ENCODE measurements around the gene LRRC8E. TPM values are rescaled to one million over a fixed set of nuclear protein-coding genes. Genes with fewer than 3 reads are reported as not detected.
A peak's percentile ranks its signal among the peaks of the same experiment; 100 is the strongest.

Gene LRRC8E
- total and polyA plus RNA-seq, 2 experiments from 2014 or later = 3.3 to 4.5 TPM

DNA sequence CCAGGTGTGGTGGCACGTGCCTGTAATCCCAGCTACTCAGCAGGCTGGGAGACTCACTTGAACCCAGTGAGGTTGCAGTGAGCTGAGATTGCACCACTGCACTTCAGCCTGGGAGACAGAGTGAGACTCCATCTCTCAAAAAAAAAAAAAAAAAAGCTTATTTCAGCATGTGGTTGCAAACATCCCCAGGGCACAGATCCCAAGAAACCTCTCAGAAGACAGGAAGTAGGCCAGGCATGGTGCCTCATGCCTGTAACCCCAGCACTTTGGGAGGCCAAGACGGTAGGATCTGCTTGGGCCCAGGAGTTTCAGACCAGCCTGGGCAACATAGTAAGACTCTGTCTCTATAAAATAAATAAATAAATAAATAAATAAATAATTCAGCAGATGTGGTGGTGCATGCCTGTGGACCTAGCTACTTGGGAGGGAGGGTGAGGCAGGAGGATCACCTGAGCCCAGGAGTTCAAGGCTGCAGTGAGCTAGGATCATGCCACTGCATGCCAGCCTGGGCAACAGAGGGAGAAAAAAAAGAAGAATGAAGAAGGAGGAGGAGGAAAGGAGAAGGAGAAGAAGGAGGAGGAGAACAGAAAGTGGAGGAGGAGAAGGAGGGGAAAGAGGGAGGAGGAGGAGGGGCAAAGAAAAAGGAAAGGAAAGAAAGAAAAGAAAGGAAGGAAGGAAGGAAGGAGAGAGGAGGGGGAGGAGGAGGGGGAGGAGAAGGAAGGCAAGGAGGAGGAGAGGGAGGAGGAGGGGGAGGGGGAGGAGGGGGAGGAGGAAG is 4.3 kb upstream of the LRRC8E start:
- no peak for DNase-seq (ENCODE audit: low spot score)
- H3K4me1 ChIP-seq (ENCODE audit: insufficient read depth) = peaks cover 5% of the 10 kb centered on the region
- H3K9me3 ChIP-seq (ENCODE audit: low read depth) = no peaks in the 10 kb centered on the region
- 81% methylated on average over 2 of the region's 2 CpGs for WGBS (ENCODE audit: low lambda C conversion rate, missing lambda C conversion rate)
- H3K27me3 ChIP-seq = no peaks in the 10 kb centered on the region
- H3K9me2 ChIP-seq (replicated peaks; ENCODE audit: insufficient read depth) = no peaks in the 10 kb centered on the region
- H3K27ac ChIP-seq = no peak overlapping the region
- peaks cover 2% of the 10 kb centered on the region for H3K79me2 ChIP-seq
- H3K36me3 ChIP-seq (replicated peaks; ENCODE audit: insufficient read depth, low read depth) = no peaks in the 10 kb centered on the region
- H3K4me2 ChIP-seq = no peak overlapping the region
- H4K20me1 ChIP-seq (ENCODE audit: insufficient read depth, poor library complexity, severe bottlenecking) = no peaks in the 10 kb centered on the region
- no peak overlapping the region for H2AFZ ChIP-seq
- no peak for TF ChIP-seq EZH2 (IDR thresholded peaks at IDR 0.05; ENCODE audit: borderline replicate concordance)
- TF ChIP-seq, protein P1, sequence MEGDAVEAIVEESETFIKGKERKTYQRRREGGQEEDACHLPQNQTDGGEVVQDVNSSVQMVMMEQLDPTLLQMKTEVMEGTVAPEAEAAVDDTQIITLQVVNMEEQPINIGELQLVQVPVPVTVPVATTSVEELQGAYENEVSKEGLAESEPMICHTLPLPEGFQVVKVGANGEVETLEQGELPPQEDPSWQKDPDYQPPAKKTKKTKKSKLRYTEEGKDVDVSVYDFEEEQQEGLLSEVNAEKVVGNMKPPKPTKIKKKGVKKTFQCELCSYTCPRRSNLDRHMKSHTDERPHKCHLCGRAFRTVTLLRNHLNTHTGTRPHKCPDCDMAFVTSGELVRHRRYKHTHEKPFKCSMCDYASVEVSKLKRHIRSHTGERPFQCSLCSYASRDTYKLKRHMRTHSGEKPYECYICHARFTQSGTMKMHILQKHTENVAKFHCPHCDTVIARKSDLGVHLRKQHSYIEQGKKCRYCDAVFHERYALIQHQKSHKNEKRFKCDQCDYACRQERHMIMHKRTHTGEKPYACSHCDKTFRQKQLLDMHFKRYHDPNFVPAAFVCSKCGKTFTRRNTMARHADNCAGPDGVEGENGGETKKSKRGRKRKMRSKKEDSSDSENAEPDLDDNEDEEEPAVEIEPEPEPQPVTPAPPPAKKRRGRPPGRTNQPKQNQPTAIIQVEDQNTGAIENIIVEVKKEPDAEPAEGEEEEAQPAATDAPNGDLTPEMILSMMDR (IDR thresholded peaks at IDR 0.05; ENCODE audit: poor library complexity) = no peak
- no peak for TF ChIP-seq EZH2phosphoT487 (IDR thresholded peaks at IDR 0.05; ENCODE audit: low read depth, severe bottlenecking, unreplicated experiment)
- H3K4me3 ChIP-seq = no peak overlapping the region

DNA sequence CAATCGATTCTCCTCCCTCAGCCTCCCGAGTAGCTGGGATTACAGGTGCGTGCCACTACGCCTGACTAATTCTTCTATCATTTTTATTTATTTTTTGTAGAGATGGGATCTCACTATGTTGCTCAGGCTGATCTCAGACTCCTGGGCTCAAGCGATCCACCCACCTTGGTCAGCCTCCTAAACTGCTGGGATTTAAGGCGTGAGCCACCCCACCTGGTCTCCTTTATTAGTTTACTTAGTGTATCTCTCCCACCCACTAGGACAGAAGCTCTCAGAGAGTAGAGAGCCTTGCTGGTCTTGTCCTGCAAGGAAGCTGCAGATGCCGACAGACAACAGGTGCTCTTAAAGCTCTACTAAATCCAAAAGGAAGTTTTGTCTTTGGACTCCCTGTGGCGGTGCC is 2.5 kb upstream of the LRRC8E start:
- Histone ChIP-seq H2AFZ (no peak overlapping the region), H3K27me3 (no peaks in the 10 kb centered on the region), H3K36me3 (replicated peaks; ENCODE audit: insufficient read depth, low read depth) (no peaks in the 10 kb centered on the region), H3K27ac (no peak overlapping the region), H4K20me1 (ENCODE audit: insufficient read depth, poor library complexity, severe bottlenecking) (no peaks in the 10 kb centered on the region), H3K9me3 (ENCODE audit: low read depth) (no peaks in the 10 kb centered on the region), H3K79me2 (peaks cover 2% of the 10 kb centered on the region), H3K4me2 (no peak overlapping the region), H3K9me2 (replicated peaks; ENCODE audit: insufficient read depth) (no peaks in the 10 kb centered on the region), H3K4me3 (no peak overlapping the region), H3K4me1 (ENCODE audit: insufficient read depth) (peaks cover 5% of the 10 kb centered on the region)
- DNase-seq (ENCODE audit: low spot score) = no peak
- 79% methylated on average over 8 of the region's 8 CpGs for WGBS (ENCODE audit: low lambda C conversion rate, missing lambda C conversion rate)
- TF ChIP-seq EZH2 (IDR thresholded peaks at IDR 0.05; ENCODE audit: borderline replicate concordance) (no peak), EZH2phosphoT487 (IDR thresholded peaks at IDR 0.05; ENCODE audit: low read depth, severe bottlenecking, unreplicated experiment) (no peak)
- TF ChIP-seq, protein P1 (IDR thresholded peaks at IDR 0.05; ENCODE audit: poor library complexity) = no peak

DNA sequence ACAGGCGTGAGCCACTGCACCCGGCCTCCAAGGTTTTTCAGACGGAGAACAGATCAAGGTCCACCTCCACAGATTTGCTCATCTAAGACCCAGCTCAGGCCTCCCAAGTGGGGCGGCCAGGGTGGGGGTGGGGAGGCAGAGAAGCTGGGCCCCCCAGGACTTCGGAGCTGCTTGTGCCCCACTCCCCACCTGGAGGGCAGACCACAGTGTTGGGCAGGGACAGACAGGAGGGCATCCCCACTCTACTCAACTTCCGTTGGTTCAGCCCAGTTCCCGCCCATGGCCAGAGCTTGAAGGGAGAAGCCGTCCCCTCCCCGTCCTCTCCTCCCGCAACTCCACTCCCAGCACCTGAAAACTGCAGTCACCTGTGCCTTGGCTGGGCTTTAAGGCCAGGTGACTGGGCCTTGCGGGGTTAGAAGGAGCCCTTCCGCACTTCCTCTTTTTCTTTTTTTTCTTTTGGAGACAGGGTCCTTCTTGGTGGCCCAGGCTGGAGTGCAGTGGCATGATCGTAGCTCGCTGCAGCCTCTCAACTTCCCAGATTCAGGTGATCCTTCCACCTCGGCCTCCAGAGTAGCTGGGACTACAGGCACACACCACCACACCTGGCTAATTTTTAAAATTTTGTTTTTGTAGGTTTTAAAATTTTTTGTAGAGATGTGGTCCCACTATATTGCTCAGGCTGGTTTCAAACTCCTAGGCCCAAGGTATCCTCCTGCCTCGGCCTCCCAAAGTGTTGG is 734 bp upstream of the LRRC8E start:
- TF ChIP-seq EZH2phosphoT487 (IDR thresholded peaks at IDR 0.05; ENCODE audit: low read depth, severe bottlenecking, unreplicated experiment) (no peak), EZH2 (IDR thresholded peaks at IDR 0.05; ENCODE audit: borderline replicate concordance) (no peak)
- TF ChIP-seq, protein P1 (IDR thresholded peaks at IDR 0.05; ENCODE audit: poor library complexity) = no peak
- no peaks in the 10 kb centered on the region for H3K36me3 ChIP-seq (replicated peaks; ENCODE audit: insufficient read depth, low read depth)
- H3K4me2 ChIP-seq = peak overlapping the region; percentile 99
- H3K27me3 ChIP-seq = no peaks in the 10 kb centered on the region
- DNase-seq (ENCODE audit: low spot score) = no peak
- no peak overlapping the region for H3K27ac ChIP-seq
- H3K9me2 ChIP-seq (replicated peaks; ENCODE audit: insufficient read depth) = no peaks in the 10 kb centered on the region
- no peak overlapping the region for H3K4me3 ChIP-seq
- no peaks in the 10 kb centered on the region for H4K20me1 ChIP-seq (ENCODE audit: insufficient read depth, poor library complexity, severe bottlenecking)
- no peaks in the 10 kb centered on the region for H3K9me3 ChIP-seq (ENCODE audit: low read depth)
- H2AFZ ChIP-seq = peak overlapping the region; percentile 21
- H3K4me1 ChIP-seq (ENCODE audit: insufficient read depth) = peaks cover 5% of the 10 kb centered on the region
- WGBS (ENCODE audit: low lambda C conversion rate, missing lambda C conversion rate) = 82% methylated on average over 16 of the region's 16 CpGs
- H3K79me2 ChIP-seq = peaks cover 2% of the 10 kb centered on the region
